ENCODE results near the gene FHOD1.
A peak's percentile ranks its signal among the peaks of the same experiment; 100 is the strongest.

The FHOD1 gene

GRCh38 chr16:67190448-67191399 is 56.6 kb downstream of the FHOD1 start:
- no peak for DNase-seq (ENCODE audit: low read depth in 2 of 2)

- no peak for DNase-seq (ENCODE audit: low read depth in 2 of 2)
Measured at GRCh38 chr16:67190041-67190440, 57.2 kb downstream of the FHOD1 start, which contains the start of gene EXOC3L1. Gene EXOC3L1, minus strand, starts transcription at chr16:67190136. Its CDS starts 460 bp downstream, at chr16:67189676.

GRCh38 chr16:67188798-67189197 is 58.5 kb downstream of the FHOD1 start:
- DNase-seq (ENCODE audit: low read depth in 2 of 2): no peak

- DNase-seq (ENCODE audit: low read depth in 2 of 2): no peak
Measured at GRCh38 chr16:67188323-67188722, 59.0 kb downstream of the FHOD1 start.

GRCh38 chr16:67187175-67187890 is 59.9 kb downstream of the FHOD1 start:
- DNase-seq (ENCODE audit: low read depth in 2 of 2): no peak

- no peak for DNase-seq (ENCODE audit: low read depth in 2 of 2)
Measured at GRCh38 chr16:67186550-67186950, 60.7 kb downstream of the FHOD1 start.

- DNase-seq (ENCODE audit: low read depth in 2 of 2): no peak
Measured at GRCh38 chr16:67185651-67186134, 61.6 kb downstream of the FHOD1 start.

- DNase-seq (ENCODE audit: low read depth in 2 of 2): peak; percentile 54 to 63
Measured at GRCh38 chr16:67184995-67185650, 62.2 kb downstream of the FHOD1 start.

GRCh38 chr16:67184453-67184994 is 62.8 kb downstream of the FHOD1 start:
- DNase-seq (ENCODE audit: low read depth in 2 of 2): no peak

- DNase-seq (ENCODE audit: low read depth in 2 of 2): peak; percentile 76 to 90
Measured at GRCh38 chr16:67183627-67184452, 63.4 kb downstream of the FHOD1 start, which contains the start of gene MATCAP1. Gene MATCAP1, minus strand, starts transcription at chr16:67183963. Its CDS starts 3,353 bp downstream, at chr16:67180610.

GRCh38 chr16:67183284-67183626 is 64.0 kb downstream of the FHOD1 start:
- no peak for DNase-seq (ENCODE audit: low read depth in 2 of 2)

GRCh38 chr16:67182288-67182687 is 65.0 kb downstream of the FHOD1 start:
- DNase-seq (ENCODE audit: low read depth in 2 of 2): no peak

GRCh38 chr16:67181346-67181745 is 65.9 kb downstream of the FHOD1 start:
- no peak for DNase-seq (ENCODE audit: low read depth in 2 of 2)

GRCh38 chr16:67180166-67180565 is 67.1 kb downstream of the FHOD1 start:
- no peak for DNase-seq (ENCODE audit: low read depth in 2 of 2)

GRCh38 chr16:67179421-67180080 is 67.7 kb downstream of the FHOD1 start:
- DNase-seq (ENCODE audit: low read depth in 2 of 2): no peak

All from activated CD8-positive, alpha-beta memory T cell treated with anti-CD3 and anti-CD28 coated beads for 4 hours (primary cell).